ENCODE data around the gene STARD3. TPM values are rescaled to one million over a fixed set of nuclear protein-coding genes. Genes with fewer than 3 reads are reported as not detected.
A peak's percentile ranks its signal among the peaks of the same experiment; 100 is the strongest.

Gene STARD3
- polyA plus RNA-seq, 1 donor from 2014 or later = 105 TPM

GRCh38 chr17:39622380-39623006 is 14.5 kb upstream of the STARD3 start:
- Histone ChIP-seq H4K20me1 (ENCODE audit: insufficient read depth) (no peaks in the 10 kb centered on the region), H3K79me2 (replicated peaks; ENCODE audit: insufficient read depth, low read length) (no peaks in the 10 kb centered on the region), H2AFZ (ENCODE audit: low read depth, low read length) (no peak overlapping the region), H3K9me2 (ENCODE audit: insufficient read depth, low read length) (no peaks in the 10 kb centered on the region), H3K4me3 (ENCODE audit: low read length) (peak overlapping the region; percentile 36), H3F3A (ENCODE audit: insufficient read depth, low read length, poor library complexity, severe bottlenecking) (no peaks in the 10 kb centered on the region), H3K36me3 (ENCODE audit: insufficient read depth, low read length) (no peaks in the 10 kb centered on the region), H3K4me2 (ENCODE audit: low read length) (no peak overlapping the region), H3K27me3 (ENCODE audit: insufficient read depth, low read depth, low read length) (peaks cover 53% of the 10 kb centered on the region), H3K9ac (ENCODE audit: low read length) (peak overlapping the region; percentile 34), H3K27ac (ENCODE audit: low read length) (no peak overlapping the region), H3K9me3 (ENCODE audit: low read length) (no peaks in the 10 kb centered on the region)
- no peak for TF ChIP-seq CTCF (IDR thresholded peaks at IDR 0.05; ENCODE audit: poor library complexity, severe bottlenecking)
- no peak for TF ChIP-seq EZH2 (IDR thresholded peaks at IDR 0.05; ENCODE audit: borderline replicate concordance, insufficient read depth, low read length, poor library complexity, severe bottlenecking)
- TF ChIP-seq MXI1 (conservative IDR thresholded peaks at IDR 0.05; ENCODE audit: poor library complexity, severe bottlenecking) = no peak
- TF ChIP-seq REST (IDR thresholded peaks at IDR 0.05; ENCODE audit: borderline replicate concordance) = no peak
- no peak for TF ChIP-seq EP300 (conservative IDR thresholded peaks at IDR 0.05; ENCODE audit: poor library complexity, severe bottlenecking)
- no peak for TF ChIP-seq TAF1 (IDR thresholded peaks at IDR 0.05; ENCODE audit: low read depth)
- TF ChIP-seq RAD21 (conservative IDR thresholded peaks at IDR 0.05) = no peak
- no peak for TF ChIP-seq SMC3 (conservative IDR thresholded peaks at IDR 0.05; ENCODE audit: poor library complexity)
- no peak for TF ChIP-seq POLR2AphosphoS5 (IDR thresholded peaks at IDR 0.05)

GRCh38 chr17:39623356-39623950 is 13.5 kb upstream of the STARD3 start:
- Histone ChIP-seq H3K9ac (ENCODE audit: low read length) (no peak overlapping the region), H2AFZ (ENCODE audit: low read depth, low read length) (no peak overlapping the region), H4K20me1 (ENCODE audit: insufficient read depth) (no peaks in the 10 kb centered on the region), H3K4me3 (ENCODE audit: low read length) (no peak overlapping the region), H3K36me3 (ENCODE audit: insufficient read depth, low read length) (no peaks in the 10 kb centered on the region), H3K9me2 (ENCODE audit: insufficient read depth, low read length) (no peaks in the 10 kb centered on the region), H3K79me2 (replicated peaks; ENCODE audit: insufficient read depth, low read length) (no peaks in the 10 kb centered on the region), H3K9me3 (ENCODE audit: low read length) (no peaks in the 10 kb centered on the region), H3F3A (ENCODE audit: insufficient read depth, low read length, poor library complexity, severe bottlenecking) (no peaks in the 10 kb centered on the region), H3K27me3 (ENCODE audit: insufficient read depth, low read depth, low read length) (peaks cover 57% of the 10 kb centered on the region), H3K4me2 (ENCODE audit: low read length) (no peak overlapping the region), H3K27ac (ENCODE audit: low read length) (no peak overlapping the region)
- TF ChIP-seq TAF1 (IDR thresholded peaks at IDR 0.05; ENCODE audit: low read depth) (no peak), REST (IDR thresholded peaks at IDR 0.05; ENCODE audit: borderline replicate concordance) (no peak), RAD21 (conservative IDR thresholded peaks at IDR 0.05) (peak; percentile 80), POLR2AphosphoS5 (IDR thresholded peaks at IDR 0.05) (no peak), MXI1 (conservative IDR thresholded peaks at IDR 0.05; ENCODE audit: poor library complexity, severe bottlenecking) (no peak), EZH2 (IDR thresholded peaks at IDR 0.05; ENCODE audit: borderline replicate concordance, insufficient read depth, low read length, poor library complexity, severe bottlenecking) (no peak), CTCF (IDR thresholded peaks at IDR 0.05; ENCODE audit: poor library complexity, severe bottlenecking) (peak; percentile 88), SMC3 (conservative IDR thresholded peaks at IDR 0.05; ENCODE audit: poor library complexity) (peak; percentile 77), EP300 (conservative IDR thresholded peaks at IDR 0.05; ENCODE audit: poor library complexity, severe bottlenecking) (no peak)

All from neural cell (in vitro differentiated cells).